ENCODE data around the gene PTCD1.
A peak's percentile ranks its signal among the peaks of the same experiment; 100 is the strongest.

The PTCD1 gene

GRCh38 chr7:99438573-99439480 is at the start of gene PTCD1, which contains the start of gene CPSF4:
PTCD1 (minus strand) TSS chr7:99438798; CDS start chr7:99435242, 3,556 bp downstream.
CPSF4 (plus strand) TSS chr7:99438943; CDS start chr7:99439083, 140 bp downstream.
- DNase-seq, result peak; percentile 32

- DNase-seq, result no peak
Observed at GRCh38 chr7:99485094-99485493, 46.5 kb upstream of the PTCD1 start.

GRCh38 chr7:99478464-99479440 is 40.2 kb upstream of the PTCD1 start:
- DNase-seq, result no peak

- no peak for DNase-seq
Observed at GRCh38 chr7:99476107-99476506, 37.5 kb upstream of the PTCD1 start.

- DNase-seq, result no peak
Observed at GRCh38 chr7:99473315-99473596, 34.7 kb upstream of the PTCD1 start.

- DNase-seq, result peak; percentile 84
Observed at GRCh38 chr7:99472561-99473314, 34.1 kb upstream of the PTCD1 start, which contains the start of gene ZNF789. ZNF789 (plus strand) TSS chr7:99472890; CDS start chr7:99476457, 3,567 bp downstream.

GRCh38 chr7:99469381-99470065 is 30.9 kb upstream of the PTCD1 start:
- DNase-seq, result no peak

- DNase-seq, result no peak
Observed at GRCh38 chr7:99468336-99468918, 29.8 kb upstream of the PTCD1 start.

- no peak for DNase-seq
Observed at GRCh38 chr7:99465421-99465768, 26.8 kb upstream of the PTCD1 start.

GRCh38 chr7:99461221-99461620 is 22.6 kb upstream of the PTCD1 start:
- no peak for DNase-seq

- no peak for DNase-seq
Observed at GRCh38 chr7:99460651-99461050, 22.1 kb upstream of the PTCD1 start.

- DNase-seq, result no peak
Observed at GRCh38 chr7:99459087-99459486, 20.5 kb upstream of the PTCD1 start.

- no peak for DNase-seq
Observed at GRCh38 chr7:99457650-99458493, 19.3 kb upstream of the PTCD1 start.

- no peak for DNase-seq
Observed at GRCh38 chr7:99457050-99457649, 18.6 kb upstream of the PTCD1 start.

- DNase-seq, result no peak
Observed at GRCh38 chr7:99456288-99456687, 17.7 kb upstream of the PTCD1 start.

- DNase-seq, result no peak
Observed at GRCh38 chr7:99455874-99456273, 17.3 kb upstream of the PTCD1 start.

GRCh38 chr7:99453105-99453504 is 14.5 kb upstream of the PTCD1 start:
- no peak for DNase-seq

- DNase-seq, result no peak
Observed at GRCh38 chr7:99452541-99452940, 13.9 kb upstream of the PTCD1 start.

- DNase-seq, result no peak
Observed at GRCh38 chr7:99451936-99452335, 13.3 kb upstream of the PTCD1 start.

GRCh38 chr7:99449326-99449725 is 10.7 kb upstream of the PTCD1 start:
- no peak for DNase-seq
